A172 (cell line): Measurements from ENCODE around the gene YAP1. TPM values are rescaled to one million over a fixed set of nuclear protein-coding genes. Genes with fewer than 3 reads are reported as not detected.

Experiments
- DNase-seq: peaks from one replicate; pipeline ENCODE4 v3.0.0-alpha.2; 2015; ENCODE audit warnings: low spot score
- total RNA-seq: library from RNA; depleted of rRNA; stranded (reverse); fragments of >200 nt; shearing (Covaris generic); gene quantifications from 2 replicates; pipeline ENCODE4 v1.2.3, GENCODE V29; 2014

Gene YAP1
- total RNA-seq, 1 experiment from 2014 or later, result 44.5 TPM

GRCh38 chr11:102117472-102118113 lies 7.3 kb downstream of the YAP1 start:
- DNase-seq, result no peak

- DNase-seq, result no peak
Measured at GRCh38 chr11:102118937-102119336, 8.7 kb downstream of the YAP1 start.

- DNase-seq, result no peak
Measured at GRCh38 chr11:102119997-102120396, 9.8 kb downstream of the YAP1 start.

GRCh38 chr11:102120437-102120973 lies 10.3 kb downstream of the YAP1 start:
- DNase-seq, result peak; percentile 28

GRCh38 chr11:102121329-102121728 lies 11.1 kb downstream of the YAP1 start:
- DNase-seq, result no peak

- no peak for DNase-seq
Measured at GRCh38 chr11:102134597-102134996, 24.4 kb downstream of the YAP1 start.

GRCh38 chr11:102135256-102135655 lies 25.0 kb downstream of the YAP1 start:
- no peak for DNase-seq

- DNase-seq, result no peak
Measured at GRCh38 chr11:102138223-102138622, 28.0 kb downstream of the YAP1 start.

- DNase-seq, result peak; percentile 8
Measured at GRCh38 chr11:102138670-102139069, 28.4 kb downstream of the YAP1 start.

- DNase-seq, result peak; percentile 29
Measured at GRCh38 chr11:102139081-102139498, 28.8 kb downstream of the YAP1 start.

- DNase-seq, result no peak
Measured at GRCh38 chr11:102142333-102142732, 32.1 kb downstream of the YAP1 start.

GRCh38 chr11:102143867-102144266 lies 33.6 kb downstream of the YAP1 start:
- DNase-seq, result no peak

- DNase-seq, result no peak
Measured at GRCh38 chr11:102144357-102145355, 34.4 kb downstream of the YAP1 start.

- no peak for DNase-seq
Measured at GRCh38 chr11:102147015-102147414, 36.8 kb downstream of the YAP1 start.

GRCh38 chr11:102147632-102148031 lies 37.4 kb downstream of the YAP1 start:
- DNase-seq, result no peak

- no peak for DNase-seq
Measured at GRCh38 chr11:102148059-102148458, 37.8 kb downstream of the YAP1 start.

GRCh38 chr11:102151784-102152525 lies 41.7 kb downstream of the YAP1 start:
- DNase-seq, result no peak

GRCh38 chr11:102153082-102153481 lies 42.8 kb downstream of the YAP1 start:
- DNase-seq, result no peak

- DNase-seq, result no peak
Measured at GRCh38 chr11:102154806-102155205, 44.6 kb downstream of the YAP1 start.

- DNase-seq, result no peak
Measured at GRCh38 chr11:102155676-102156075, 45.4 kb downstream of the YAP1 start.

- DNase-seq, result peak; percentile 31
Measured at GRCh38 chr11:102157219-102157618, 47.0 kb downstream of the YAP1 start.
